Chondrocyte (in vitro differentiated cells): ENCODE data around the gene FBXO30. TPM values are rescaled to one million over a fixed set of nuclear protein-coding genes. Genes with fewer than 3 reads are reported as not detected.
A peak's percentile ranks its signal among the peaks of the same experiment; 100 is the strongest.

Experiments
- DNase-seq: peaks from one replicate; pipeline ENCODE4 v3.0.0; 2021; ENCODE audit warnings: mixed read lengths, low spot score
- H3K27ac Mint-ChIP-seq: one replicate; pipeline ENCODE4 v1.8.0; 2021; ENCODE audit warnings: mild to moderate bottlenecking, moderate library complexity, mixed read lengths; ENCODE audit not compliant: unreplicated experiment
- H3K27me3 Mint-ChIP-seq: 2 replicates; pipeline ENCODE4 v1.8.0; 2021; ENCODE audit warnings: low read depth, mixed read lengths
- H3K36me3 Mint-ChIP-seq: 2 replicates; pipeline ENCODE4 v1.8.0; 2021; ENCODE audit warnings: low read depth, mixed read lengths
- H3K4me1 Mint-ChIP-seq: 2 replicates; pipeline ENCODE4 v1.8.0; 2021; ENCODE audit warnings: low read depth, mild to moderate bottlenecking, mixed read lengths
- H3K4me3 Mint-ChIP-seq: one replicate; pipeline ENCODE4 v1.8.0; 2021; ENCODE audit warnings: mild to moderate bottlenecking, moderate library complexity, mixed read lengths; ENCODE audit not compliant: unreplicated experiment
- H3K9me3 Mint-ChIP-seq: 2 replicates; pipeline ENCODE4 v1.8.0; 2021; ENCODE audit warnings: low read depth, mixed read lengths
- CTCF ChIP-seq: fragments of 200-600 bp; sonication (generic); IDR thresholded peaks from 2 replicates; pipeline ENCODE4 v1.5.0; 2021; ENCODE audit warnings: antibody characterized with exemption, mild to moderate bottlenecking, moderate library complexity
- total RNA-seq: library from RNA; stranded (reverse); gene quantifications from 3 replicates; pipeline ENCODE4 v1.2.1, GENCODE V29; 2021

Gene FBXO30
- total RNA-seq, 1 donor from 2014 or later = 11.0 TPM

- no peaks in the 10 kb centered on the region for H3K27me3 Mint-ChIP-seq
- peaks cover 48% of the 10 kb centered on the region for H3K4me1 Mint-ChIP-seq
- H3K9me3 Mint-ChIP-seq = no peaks in the 10 kb centered on the region
- peak overlapping the region; percentile 83 for H3K4me3 Mint-ChIP-seq
- no peak for TF ChIP-seq CTCF
- H3K36me3 Mint-ChIP-seq = peaks cover 2% of the 10 kb centered on the region
- DNase-seq = no peak
- peak overlapping the region; percentile 95 for H3K27ac Mint-ChIP-seq
These were observed 527 bp downstream of the FBXO30 start for GRCh38 chr6:145814035-145814500.

- Mint-ChIP-seq H3K36me3 (peaks cover 2% of the 10 kb centered on the region), H3K9me3 (no peaks in the 10 kb centered on the region), H3K4me1 (peaks cover 52% of the 10 kb centered on the region), H3K27me3 (no peaks in the 10 kb centered on the region), H3K4me3 (peak overlapping the region; percentile 83), H3K27ac (peak overlapping the region; percentile 95)
- no peak for DNase-seq
- no peak for TF ChIP-seq CTCF
These were observed 1.1 kb downstream of the FBXO30 start for GRCh38 chr6:145813285-145814034.

GRCh38 chr6:145811741-145812140, 2.9 kb downstream of the FBXO30 start:
- Mint-ChIP-seq H3K27me3 (no peaks in the 10 kb centered on the region), H3K4me1 (peaks cover 55% of the 10 kb centered on the region), H3K4me3 (no peak overlapping the region), H3K36me3 (peaks cover 3% of the 10 kb centered on the region), H3K9me3 (no peaks in the 10 kb centered on the region), H3K27ac (peak overlapping the region; percentile 22)
- no peak for TF ChIP-seq CTCF
- no peak for DNase-seq

GRCh38 chr6:145809785-145810184, 4.8 kb downstream of the FBXO30 start:
- H3K4me1 Mint-ChIP-seq = peaks cover 43% of the 10 kb centered on the region
- no peaks in the 10 kb centered on the region for H3K9me3 Mint-ChIP-seq
- H3K36me3 Mint-ChIP-seq = peaks cover 11% of the 10 kb centered on the region
- TF ChIP-seq CTCF = no peak
- no peak for DNase-seq
- H3K27me3 Mint-ChIP-seq = no peaks in the 10 kb centered on the region
- no peak overlapping the region for H3K4me3 Mint-ChIP-seq
- no peak overlapping the region for H3K27ac Mint-ChIP-seq

GRCh38 chr6:145809211-145809610, 5.4 kb downstream of the FBXO30 start:
- H3K27ac Mint-ChIP-seq = peak overlapping the region; percentile 80
- H3K4me1 Mint-ChIP-seq = peaks cover 43% of the 10 kb centered on the region
- TF ChIP-seq CTCF = no peak
- peaks cover 12% of the 10 kb centered on the region for H3K36me3 Mint-ChIP-seq
- no peak for DNase-seq
- H3K27me3 Mint-ChIP-seq = no peaks in the 10 kb centered on the region
- no peak overlapping the region for H3K4me3 Mint-ChIP-seq
- no peaks in the 10 kb centered on the region for H3K9me3 Mint-ChIP-seq
